Measurements from ENCODE around the gene MECR. TPM values are rescaled to one million over a fixed set of nuclear protein-coding genes. Genes with fewer than 3 reads are reported as not detected.

MECR gene
- total RNA-seq, 1 experiment from 2014 or later: 42.9 TPM

DNA sequence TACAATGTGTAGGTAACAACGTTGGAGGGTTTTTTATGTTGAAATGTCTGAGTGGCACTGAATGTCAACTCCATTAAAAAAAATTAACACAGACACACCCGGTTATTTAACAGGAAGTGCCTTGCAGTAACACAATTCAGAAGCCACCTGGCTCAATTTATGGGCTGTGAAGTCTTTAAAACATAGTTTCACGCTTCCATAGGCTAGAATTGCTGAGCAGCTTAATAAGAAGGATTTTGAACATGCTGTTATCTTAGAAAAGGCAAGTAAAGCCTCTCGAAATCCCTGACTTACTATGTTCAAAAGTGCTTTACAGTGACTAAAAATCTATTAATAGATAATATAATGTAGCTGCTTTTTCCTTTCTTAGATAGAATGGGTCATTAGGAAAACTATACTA lies 68.7 kb downstream of the MECR start:
- peaks cover 36% of the 10 kb centered on the region for H4K20me1 ChIP-seq (ENCODE audit: insufficient read depth)
- no peak overlapping the region for H3K4me3 ChIP-seq (replicated peaks in 1 of 2; ENCODE audit: low read depth in 1 of 2, low read length in 2 of 2)
- H3K9ac ChIP-seq (ENCODE audit: low read length): no peak overlapping the region
- TF ChIP-seq ZFX (IDR thresholded peaks at IDR 0.05): no peak
- no peak for TF ChIP-seq CEBPB (IDR thresholded peaks at IDR 0.05; ENCODE audit: low read depth)
- TF ChIP-seq SRF (IDR thresholded peaks at IDR 0.05; ENCODE audit: low read depth): no peak
- TF ChIP-seq POLR2AphosphoS5 (IDR thresholded peaks at IDR 0.05; ENCODE audit: low read depth, low read length): no peak
- no peak for TF ChIP-seq CBX3 (IDR thresholded peaks at IDR 0.05; ENCODE audit: low read depth)
- no peak for TF ChIP-seq RAD21 (IDR thresholded peaks at IDR 0.05; ENCODE audit: low read depth)
- no peak for TF ChIP-seq ZNF274 (IDR thresholded peaks at IDR 0.05; ENCODE audit: low read depth, low read length)
- no peak for TF ChIP-seq ATF3 (IDR thresholded peaks at IDR 0.05)
- no peak for TF ChIP-seq EZH2 (IDR thresholded peaks at IDR 0.05)
- no peak overlapping the region for H3K4me2 ChIP-seq (ENCODE audit: low read length)
- no peaks in the 10 kb centered on the region for H3K4me1 ChIP-seq (ENCODE audit: control insufficient read depth in 1 of 2, insufficient read depth in 2 of 2, low read length in 2 of 2)
- no peaks in the 10 kb centered on the region for H3K9me3 ChIP-seq (ENCODE audit: control insufficient read depth in 1 of 2, insufficient read depth in 1 of 2, low read depth in 1 of 2, low read length in 2 of 2)
- CTCF ChIA-PET: no interaction called here
- POLR2A ChIA-PET: no interaction called here
- H2AFZ ChIP-seq (ENCODE audit: low read depth, low read length, poor library complexity, severe bottlenecking): no peak overlapping the region
- no peak overlapping the region for H3K27ac ChIP-seq (ENCODE audit: low read depth, low read length)
- no peaks in the 10 kb centered on the region for H3K27me3 ChIP-seq (ENCODE audit: insufficient read depth, low read length)
- RAD21 ChIA-PET (ENCODE audit: low non-redundant PET in 1 of 2, low total read pairs in 2 of 2, uncharacterized antibody in 2 of 2, unreplicated experiment in 2 of 2): no interaction called here
- BruUV-seq (replicated peaks): no TSS peak
- no peaks in the 10 kb centered on the region for H3K9me2 ChIP-seq (ENCODE audit: insufficient read depth)
- DNase-seq (ENCODE audit: low read depth, low spot score) (no peak), ATAC-seq (no peak)
- intact Hi-C loops (cut with micrococcal nuclease): no loop called here
- peaks cover 99% of the 10 kb centered on the region for H3K79me2 ChIP-seq (ENCODE audit: insufficient read depth, low read length)
- peaks cover 33 to 50% of the 10 kb centered on the region in 2 experiments for H3K36me3 ChIP-seq (ENCODE audit: control insufficient read depth in 1 of 2, insufficient read depth in 2 of 2, low read length in 2 of 2)

- intact Hi-C loops (cut with micrococcal nuclease): no loop called here
- H4K20me1 ChIP-seq (ENCODE audit: insufficient read depth): peaks cover 33% of the 10 kb centered on the region
- no peak overlapping the region for H3K4me2 ChIP-seq (ENCODE audit: low read length)
- H3K4me3 ChIP-seq (replicated peaks in 1 of 2; ENCODE audit: low read depth in 1 of 2, low read length in 2 of 2): no peak overlapping the region
- BruUV-seq (replicated peaks): no TSS peak
- no peak for DNase-seq (ENCODE audit: low read depth, low spot score)
- H3K9me2 ChIP-seq (ENCODE audit: insufficient read depth): no peaks in the 10 kb centered on the region
- H3K9me3 ChIP-seq (ENCODE audit: control insufficient read depth in 1 of 2, insufficient read depth in 1 of 2, low read depth in 1 of 2, low read length in 2 of 2): no peaks in the 10 kb centered on the region
- no peak for ATAC-seq
- H3K36me3 ChIP-seq (ENCODE audit: control insufficient read depth in 1 of 2, insufficient read depth in 2 of 2, low read length in 2 of 2): peaks cover 38 to 54% of the 10 kb centered on the region in 2 experiments
- H3K4me1 ChIP-seq (ENCODE audit: control insufficient read depth in 1 of 2, insufficient read depth in 2 of 2, low read length in 2 of 2): no peaks in the 10 kb centered on the region
- H3K79me2 ChIP-seq (ENCODE audit: insufficient read depth, low read length): peaks cover 99% of the 10 kb centered on the region
- ChIA-PET POLR2A (no interaction called here), RAD21 (ENCODE audit: low non-redundant PET in 1 of 2, low total read pairs in 2 of 2, uncharacterized antibody in 2 of 2, unreplicated experiment in 2 of 2) (no interaction called here), CTCF (interaction anchor here (0.8 kb wide), 1 partner anchor 10 kb away, joined by 3 read pairs; no protein-coding TSS in a partner anchor)
- H3K27me3 ChIP-seq (ENCODE audit: insufficient read depth, low read length): no peaks in the 10 kb centered on the region
- no peak overlapping the region for H3K9ac ChIP-seq (ENCODE audit: low read length)
- H3K27ac ChIP-seq (ENCODE audit: low read depth, low read length): no peak overlapping the region
- H2AFZ ChIP-seq (ENCODE audit: low read depth, low read length, poor library complexity, severe bottlenecking): no peak overlapping the region
- no peak for TF ChIP-seq EGR1 (IDR thresholded peaks at IDR 0.05; ENCODE audit: low read depth)
- TF ChIP-seq YY1 (IDR thresholded peaks at IDR 0.05; ENCODE audit: extremely low read depth, insufficient replicate concordance, low read depth, low read length): no peak
- TF ChIP-seq FOSL1 (IDR thresholded peaks at IDR 0.05; ENCODE audit: low read depth): no peak
- TF ChIP-seq ZBTB33 (IDR thresholded peaks at IDR 0.05; ENCODE audit: extremely low read depth, insufficient replicate concordance, low read length): no peak
- no peak for TF ChIP-seq POLR2AphosphoS5 (IDR thresholded peaks at IDR 0.05; ENCODE audit: low read depth, low read length)
- no peak for TF ChIP-seq RAD21 (IDR thresholded peaks at IDR 0.05; ENCODE audit: low read depth)
- no peak for TF ChIP-seq SIN3A (IDR thresholded peaks at IDR 0.05; ENCODE audit: low read depth)
- no peak for TF ChIP-seq JUND (IDR thresholded peaks at IDR 0.05)
- no peak for TF ChIP-seq ZFX (IDR thresholded peaks at IDR 0.05)
- TF ChIP-seq ZNF274 (IDR thresholded peaks at IDR 0.05; ENCODE audit: low read depth, low read length): no peak
- no peak for TF ChIP-seq TCF7L2 (IDR thresholded peaks at IDR 0.05; ENCODE audit: borderline replicate concordance, extremely low read depth, insufficient read depth, insufficient read length)
- TF ChIP-seq EZH2phosphoT487 (IDR thresholded peaks at IDR 0.05; ENCODE audit: borderline replicate concordance): no peak
- no peak for TF ChIP-seq MAX (IDR thresholded peaks at IDR 0.05)
- TF ChIP-seq SRF (IDR thresholded peaks at IDR 0.05; ENCODE audit: low read depth): no peak
These were observed 71.0 kb downstream of the MECR start for GRCh38 chr1:29159773-29160172.
